GM18507 (cell line): Measurements from ENCODE around the gene PLCG2.
"Not testable (repeated sequence)": the region's sequence is repeated elsewhere in the genome, so short reads cannot be mapped to it uniquely, and the experiment has no call there.

ENCODE experiments used
- DNase-seq: peaks from one replicate; pipeline ENCODE4 v3.0.0; 2011; ENCODE audit warnings: low read depth; ENCODE audit not compliant: insufficient read length; ENCODE audit errors: extremely low spot score
- FAIRE-seq: peaks from 2 replicates; lab custom pipeline; 2011; peaks lifted over from hg19 to GRCh38; lab: Jason Lieb, UNC

The PLCG2 gene

DNA sequence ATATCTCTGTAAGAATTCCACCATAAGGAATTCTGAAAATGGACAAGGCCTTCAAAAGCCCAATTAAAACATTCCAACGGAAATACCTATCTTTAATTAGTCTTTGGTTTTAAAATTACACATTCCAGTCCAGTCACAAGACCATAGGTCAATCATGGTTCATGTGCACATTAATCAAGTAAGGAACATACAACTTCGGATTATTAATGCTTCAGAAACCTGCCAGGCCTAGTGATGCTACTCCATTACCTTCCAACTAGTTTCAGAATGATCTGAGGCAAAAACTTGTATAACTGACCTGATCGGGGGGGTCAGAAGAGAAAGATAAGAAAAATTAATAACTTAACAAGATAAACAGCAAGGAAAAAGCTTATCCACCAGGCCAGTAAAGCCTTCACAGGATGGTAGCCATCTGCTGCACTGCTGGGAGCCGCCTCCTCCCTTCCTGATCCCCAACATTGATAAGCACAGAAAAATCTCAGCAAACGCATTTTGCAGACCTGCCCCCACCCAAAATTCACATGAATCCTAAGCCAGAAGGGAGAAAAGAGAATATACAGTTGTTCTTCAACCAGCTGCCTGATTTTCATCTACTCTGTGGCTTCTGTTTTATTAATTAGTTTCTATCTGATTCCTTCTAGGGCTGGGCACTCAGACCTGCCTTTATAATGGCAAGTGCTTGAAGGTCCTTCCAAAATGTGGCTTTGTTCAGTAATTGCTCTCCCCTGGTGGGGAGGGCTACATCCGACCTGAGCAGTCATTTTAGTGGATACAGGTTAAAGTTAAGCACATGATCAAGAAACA, 226.1 kb downstream of the PLCG2 start:
- FAIRE-seq, result no peak
- DNase-seq, result no peak

DNA sequence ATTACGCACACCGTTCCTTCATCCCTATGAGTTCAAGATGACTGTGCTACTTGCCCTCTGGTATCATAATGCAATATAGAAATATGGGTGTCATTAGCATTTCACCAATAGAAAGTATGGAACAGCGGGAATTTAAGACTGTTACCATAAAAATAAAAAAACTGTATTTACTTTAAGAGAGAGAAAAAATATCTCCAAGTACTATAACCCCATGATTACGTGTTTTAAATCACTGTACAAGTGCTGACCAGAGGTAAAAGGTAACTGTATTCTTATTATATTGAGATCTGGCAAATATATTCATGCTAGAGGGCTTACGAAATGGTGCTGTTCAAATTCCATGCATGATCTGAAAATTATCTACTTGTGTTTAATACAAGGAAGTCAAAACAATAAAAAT, 226.9 kb downstream of the PLCG2 start:
- FAIRE-seq (no peak), DNase-seq (no peak)

DNA sequence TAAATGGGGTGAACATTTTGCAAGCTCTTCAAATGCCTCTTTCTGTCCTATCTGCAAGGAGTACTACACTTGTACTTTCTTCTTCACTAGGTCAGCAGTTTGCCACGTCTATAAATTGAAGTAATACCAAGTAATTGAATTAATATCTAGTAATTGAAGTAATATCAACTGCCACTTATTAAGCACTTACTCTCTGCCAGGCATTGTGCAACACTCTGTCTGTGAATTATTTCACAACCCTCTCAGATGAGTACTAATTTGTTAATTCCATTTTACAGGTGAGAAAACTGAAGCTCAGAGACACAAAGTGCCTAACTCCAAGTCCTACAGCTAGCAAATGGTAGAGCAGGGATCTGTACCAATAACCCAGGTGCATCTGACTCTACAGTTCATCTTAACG, 228.1 kb downstream of the PLCG2 start:
- FAIRE-seq (no peak), DNase-seq (no peak)

DNA sequence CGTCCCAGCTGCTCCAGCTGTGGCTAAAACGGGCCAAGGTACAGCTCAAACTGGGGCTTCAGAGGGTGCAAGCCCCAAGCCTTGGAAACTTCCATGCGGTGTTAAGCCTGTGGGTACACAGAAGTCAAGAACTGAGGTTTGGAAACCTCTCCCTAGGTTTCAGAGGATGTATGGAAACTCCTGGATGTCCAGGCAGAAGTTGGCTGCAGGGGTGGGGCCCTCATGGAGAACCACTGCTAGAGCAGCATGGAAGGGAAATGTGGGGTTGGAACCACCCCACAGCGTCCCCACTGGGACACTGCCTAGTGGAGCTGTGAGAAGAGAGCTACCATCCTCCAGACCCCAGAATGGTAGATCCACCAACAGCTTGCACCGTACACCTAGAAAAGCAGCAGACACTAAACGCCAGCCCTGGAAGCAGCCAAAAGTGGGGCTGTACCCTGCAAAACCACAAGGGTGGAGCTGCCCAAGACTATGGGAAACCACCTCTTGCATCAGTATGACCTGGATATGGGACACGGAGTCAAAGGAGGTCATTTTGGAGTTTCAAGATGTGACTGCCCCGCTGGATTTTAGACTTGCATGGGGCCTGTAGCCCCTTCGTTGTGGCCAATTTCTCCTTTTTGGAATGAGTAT, 230.0 kb downstream of the PLCG2 start:
- DNase-seq (no peak), FAIRE-seq (no peak)

DNA sequence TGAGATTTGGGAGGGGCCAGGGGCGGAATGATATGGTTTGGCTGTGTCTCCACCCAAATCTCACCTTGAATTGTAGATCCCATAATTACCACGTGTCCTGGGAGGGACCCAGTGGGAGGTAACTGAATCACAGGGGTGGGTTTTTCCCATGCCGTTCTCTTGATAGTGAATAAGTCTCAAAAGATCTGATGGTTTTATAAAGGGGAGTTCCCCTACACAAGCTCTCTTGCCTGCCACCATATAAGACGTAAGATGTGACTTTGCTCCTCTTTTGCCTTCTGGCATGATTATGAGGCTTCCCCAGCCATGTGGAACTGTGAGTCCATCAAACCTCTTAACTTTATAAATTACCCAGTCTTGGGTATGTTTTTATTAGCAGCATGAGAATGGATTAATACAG, 230.7 kb downstream of the PLCG2 start:
- DNase-seq, FAIRE-seq: not testable (repeated sequence)

DNA sequence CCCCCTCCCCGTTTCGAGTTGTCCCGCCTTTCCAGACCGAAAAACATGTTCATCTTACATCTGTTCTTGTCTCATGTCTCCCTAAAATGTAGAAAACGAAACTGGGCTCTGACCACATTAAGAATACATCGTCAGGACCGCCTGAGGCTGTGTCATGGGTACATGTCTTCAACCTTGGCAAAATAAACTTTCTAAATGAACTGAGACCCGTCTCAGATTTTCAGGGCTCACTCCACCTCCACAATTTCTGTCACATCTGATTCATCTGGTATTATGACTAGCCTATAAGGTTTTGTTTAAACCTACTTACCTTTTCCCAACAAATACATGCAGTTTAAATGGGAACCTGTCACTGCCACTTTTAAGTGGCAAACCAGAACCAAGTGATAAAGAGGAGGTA, 231.6 kb downstream of the PLCG2 start:
- DNase-seq, result no peak
- no peak for FAIRE-seq

DNA sequence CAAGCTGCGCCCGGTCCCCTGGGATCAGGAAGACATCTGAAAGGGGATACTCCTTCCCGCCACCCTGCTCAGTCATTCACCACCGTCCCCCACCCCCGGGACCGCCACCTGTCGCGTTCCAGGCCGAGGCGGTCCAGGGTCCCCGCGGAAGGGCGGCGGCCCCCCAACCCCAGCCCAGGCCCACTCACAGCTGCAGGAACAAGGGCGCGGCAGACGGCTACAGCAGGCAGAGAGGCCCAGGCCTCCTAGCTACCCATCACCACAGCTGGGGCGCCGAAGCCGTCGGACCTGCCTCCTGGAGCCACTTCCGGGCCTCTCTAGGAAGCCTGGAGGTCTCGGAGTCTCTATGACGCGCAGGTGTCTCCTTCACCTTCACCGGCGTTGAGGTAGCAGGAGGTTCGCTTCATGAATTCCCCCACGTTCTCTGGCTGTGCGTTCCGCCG, 232.1 kb downstream of the PLCG2 start, which contains the start of gene SDR42E1:
Gene SDR42E1 (minus strand): TSS at position 272 of the 443 bp plus-strand sequence. CDS start 10,612 bp downstream, outside the sequence.
- FAIRE-seq, result peak; percentile 73
- peak; percentile 55 for DNase-seq
